ENCODE measurements around the gene CYSTM1.
"Not testable (repeated sequence)": the region's sequence is repeated elsewhere in the genome, so short reads cannot be mapped to it uniquely, and the experiment has no call there.

CYSTM1 gene

DNA sequence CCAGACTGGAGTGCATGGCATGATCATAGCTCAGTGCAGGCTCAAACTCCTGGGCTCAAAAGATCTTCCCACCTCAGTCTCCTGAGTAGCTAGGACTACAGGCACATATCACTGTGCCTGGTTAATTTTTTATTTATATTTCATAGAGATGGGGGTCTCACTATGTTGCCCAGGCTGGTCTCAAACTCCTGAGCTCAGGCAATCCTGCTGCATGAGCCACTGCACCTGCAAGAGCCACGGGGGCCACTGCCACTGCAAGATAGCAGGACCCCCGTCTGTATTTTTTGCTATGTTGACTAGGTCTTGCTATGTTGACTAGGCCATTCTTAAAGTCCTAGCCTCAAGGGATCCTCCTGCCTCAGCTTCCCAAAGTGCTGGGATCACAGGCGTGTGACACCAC lies 6.5 kb downstream of the CYSTM1 start:
- Mint-ChIP-seq H3K36me3 (no peaks in the 10 kb centered on the region), H3K9me3 (no peaks in the 10 kb centered on the region), H3K4me1 (no peaks in the 10 kb centered on the region), H3K27ac (no peak overlapping the region), H3K4me3 (no peak overlapping the region), H3K27me3 (peaks cover 1% of the 10 kb centered on the region)

DNA sequence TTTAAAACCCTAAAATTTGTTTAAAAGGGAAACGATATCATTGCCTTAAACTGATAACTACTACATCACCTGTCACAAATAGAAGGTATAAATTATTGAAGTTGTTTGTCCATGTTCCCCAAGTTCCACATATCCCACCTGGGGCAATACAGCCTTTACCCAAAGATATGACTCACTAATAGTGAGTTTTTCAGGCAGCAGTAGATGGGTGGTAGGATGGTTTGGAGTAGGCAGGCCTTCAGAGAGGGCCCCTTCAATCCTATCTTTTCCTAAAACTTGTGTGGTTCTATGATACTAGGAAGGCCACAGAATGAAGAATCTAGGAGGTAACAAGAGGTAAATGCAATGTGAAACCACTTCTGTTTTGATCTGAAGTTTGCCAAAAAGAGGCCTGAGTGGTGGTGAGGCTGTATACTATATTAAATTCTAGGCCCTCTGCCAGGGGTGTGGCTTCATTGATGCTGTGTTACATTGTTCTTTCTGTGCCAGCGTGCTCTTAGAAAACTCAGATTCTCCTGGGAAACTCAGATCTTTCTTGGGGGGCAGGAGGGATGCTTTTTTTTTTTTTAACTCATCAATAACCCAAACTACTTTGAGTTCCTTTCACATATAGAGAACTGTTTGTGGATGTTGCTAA lies 7.2 kb downstream of the CYSTM1 start:
- Mint-ChIP-seq H3K4me1 (no peaks in the 10 kb centered on the region), H3K27ac (no peak overlapping the region), H3K9me3 (no peaks in the 10 kb centered on the region), H3K36me3 (no peaks in the 10 kb centered on the region), H3K27me3 (peaks cover 2% of the 10 kb centered on the region), H3K4me3 (no peak overlapping the region)

DNA sequence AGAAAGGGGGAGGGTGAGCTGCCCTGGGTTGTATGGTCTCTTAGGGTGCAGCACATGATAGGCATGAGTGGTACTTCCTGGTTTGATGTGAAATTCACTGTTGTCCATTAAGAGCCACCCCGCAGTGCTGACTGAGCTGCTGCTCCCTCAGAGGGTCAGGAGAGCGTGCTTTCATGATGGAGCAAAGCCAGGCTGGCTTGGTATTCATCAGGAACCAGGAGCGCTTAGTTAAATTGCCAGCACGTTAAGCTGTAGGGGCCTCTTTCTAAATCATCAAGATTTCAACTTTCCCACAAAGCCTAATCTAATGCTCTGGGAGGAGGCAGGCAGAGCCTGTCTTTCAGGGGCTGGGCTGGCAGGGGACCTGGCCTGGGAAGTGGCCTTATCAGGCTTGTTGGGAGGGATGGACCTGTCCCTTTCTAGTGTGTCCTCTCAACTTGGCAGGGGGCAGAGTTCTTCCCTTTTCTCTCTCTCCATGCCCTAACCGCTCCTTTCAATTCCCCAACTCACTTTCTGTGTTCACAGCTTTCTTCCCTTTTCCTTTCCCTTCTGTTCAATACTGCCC lies 7.9 kb downstream of the CYSTM1 start:
- no peak overlapping the region for H3K27ac Mint-ChIP-seq
- no peaks in the 10 kb centered on the region for H3K9me3 Mint-ChIP-seq
- peaks cover 2% of the 10 kb centered on the region for H3K27me3 Mint-ChIP-seq

GRCh38 chr5:140185409-140185808 lies 10.4 kb downstream of the CYSTM1 start:
- Mint-ChIP-seq H3K9me3 (no peaks in the 10 kb centered on the region), H3K36me3 (peaks cover 2% of the 10 kb centered on the region), H3K4me3 (no peak overlapping the region), H3K27me3 (peaks cover 2% of the 10 kb centered on the region), H3K27ac (no peak overlapping the region), H3K4me1 (no peaks in the 10 kb centered on the region)

More for the DNA sequence above, 7.9 kb downstream of the CYSTM1 start:
- no peaks in the 10 kb centered on the region for H3K36me3 Mint-ChIP-seq
- no peak overlapping the region for H3K4me3 Mint-ChIP-seq
- no peaks in the 10 kb centered on the region for H3K4me1 Mint-ChIP-seq

- Mint-ChIP-seq H3K4me1 (no peaks in the 10 kb centered on the region), H3K27me3 (peaks cover 2% of the 10 kb centered on the region), H3K4me3 (no peak overlapping the region), H3K36me3 (peaks cover 2% of the 10 kb centered on the region), H3K27ac (no peak overlapping the region), H3K9me3 (no peaks in the 10 kb centered on the region)
These were observed 11.3 kb downstream of the CYSTM1 start for GRCh38 chr5:140186267-140186671.

GRCh38 chr5:140189253-140189652 lies 14.3 kb downstream of the CYSTM1 start:
- no peak overlapping the region for H3K27ac Mint-ChIP-seq
- no peaks in the 10 kb centered on the region for H3K4me1 Mint-ChIP-seq

DNA sequence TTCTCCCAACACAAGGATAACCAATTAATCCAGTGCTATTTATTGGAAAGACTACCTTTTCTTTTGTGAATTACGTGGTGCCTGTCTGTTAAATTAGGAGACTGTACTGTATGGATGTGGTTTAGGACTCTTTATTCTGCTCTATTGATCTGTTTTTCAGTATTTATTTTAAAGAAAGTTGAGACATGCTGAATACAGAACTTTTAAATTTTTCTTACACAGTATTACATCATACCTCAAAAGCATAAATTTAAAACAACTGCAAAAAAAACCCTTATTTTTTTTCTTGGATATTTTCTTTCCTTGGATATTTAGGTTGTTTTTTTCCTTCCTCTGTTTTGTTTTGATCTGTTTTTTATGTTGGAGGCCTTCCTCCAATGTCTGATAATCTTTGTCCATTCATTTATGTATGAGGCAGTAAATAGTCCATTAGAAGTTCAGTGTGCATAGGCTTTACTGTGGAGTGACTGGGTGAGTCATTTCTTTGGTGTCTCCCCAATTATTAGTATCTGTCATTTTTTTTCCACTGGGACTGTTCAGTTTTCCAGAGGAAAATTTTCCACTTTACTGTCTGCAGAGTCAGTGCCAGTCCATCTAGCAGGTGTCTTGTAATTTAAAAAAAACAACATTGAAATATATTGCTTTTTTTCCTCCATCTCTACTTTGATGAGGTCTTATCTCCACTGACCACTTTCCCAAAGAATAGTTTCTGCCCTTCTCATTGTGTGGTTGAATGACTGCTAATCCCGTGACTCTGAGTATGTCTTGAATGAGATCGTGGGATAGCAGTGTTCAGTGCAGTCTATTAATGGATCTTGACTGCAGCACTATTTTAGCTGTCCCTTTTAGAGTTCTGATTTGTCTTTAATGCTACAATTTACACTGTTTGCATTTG lies 15.2 kb downstream of the CYSTM1 start:
- Mint-ChIP-seq H3K27ac (no peak overlapping the region), H3K9me3 (no peaks in the 10 kb centered on the region), H3K27me3 (peaks cover 2% of the 10 kb centered on the region), H3K36me3 (peaks cover 2% of the 10 kb centered on the region), H3K4me3 (no peak overlapping the region), H3K4me1 (no peaks in the 10 kb centered on the region)

More at GRCh38 chr5:140189253-140189652, 14.3 kb downstream of the CYSTM1 start:
- Mint-ChIP-seq H3K36me3 (peaks cover 2% of the 10 kb centered on the region), H3K27me3 (peaks cover 2% of the 10 kb centered on the region), H3K9me3 (no peaks in the 10 kb centered on the region), H3K4me3 (no peak overlapping the region)

DNA sequence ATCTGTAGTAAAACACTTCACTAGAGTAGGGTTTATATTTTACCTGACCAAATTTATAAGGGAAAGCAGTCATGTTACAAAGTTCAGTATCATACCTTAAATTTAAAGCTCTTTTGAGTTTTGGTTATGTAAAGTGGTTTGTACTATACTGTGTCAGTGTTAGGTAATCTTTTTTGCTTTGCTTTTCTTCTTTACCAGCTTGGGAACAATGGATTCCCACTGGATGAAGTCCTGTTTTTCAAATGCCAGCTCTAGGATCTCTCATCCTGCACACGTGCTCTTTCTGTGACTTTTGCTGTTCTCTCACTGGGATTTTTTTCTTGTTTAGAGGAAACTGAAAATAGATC lies 15.9 kb downstream of the CYSTM1 start:
- H3K27ac Mint-ChIP-seq, result no peak overlapping the region
- H3K9me3 Mint-ChIP-seq, result no peaks in the 10 kb centered on the region
- H3K4me1 Mint-ChIP-seq, result no peaks in the 10 kb centered on the region
- peaks cover 2% of the 10 kb centered on the region for H3K27me3 Mint-ChIP-seq
- peaks cover 2% of the 10 kb centered on the region for H3K36me3 Mint-ChIP-seq
- no peak overlapping the region for H3K4me3 Mint-ChIP-seq

DNA sequence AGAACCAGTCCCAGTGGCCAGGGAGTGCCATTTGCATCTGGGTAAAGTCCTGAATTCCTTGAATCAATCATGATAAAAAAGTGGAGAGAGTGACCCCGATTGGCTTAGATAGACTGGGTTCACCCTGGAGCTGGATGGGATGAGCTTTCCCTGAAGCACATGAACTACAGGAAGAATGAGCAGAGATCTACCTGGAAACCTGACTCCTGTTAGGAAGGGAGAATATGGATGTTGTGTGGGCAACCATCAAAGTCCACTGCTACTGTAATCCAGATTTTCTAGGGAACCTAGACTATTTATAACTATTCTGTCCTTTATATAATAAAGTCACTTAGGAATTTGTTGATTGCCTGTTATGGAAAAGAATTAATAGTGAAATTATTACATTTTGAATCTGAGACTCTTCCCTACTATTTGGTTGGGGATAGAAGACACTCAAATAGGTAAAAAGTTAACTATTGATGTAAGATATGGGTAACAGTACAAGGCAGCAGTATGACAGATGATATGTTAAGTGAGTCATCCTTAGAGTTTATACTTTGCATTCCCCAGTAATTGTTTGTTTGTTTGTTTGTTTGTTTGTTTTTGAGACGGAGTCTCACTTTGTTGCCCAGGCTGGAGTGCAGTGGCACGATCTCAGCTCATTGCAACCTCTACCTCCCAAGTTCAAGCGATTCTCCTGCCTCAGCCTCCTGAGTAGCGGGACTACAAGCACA lies 17.9 kb downstream of the CYSTM1 start:
- peaks cover 4% of the 10 kb centered on the region for H3K36me3 Mint-ChIP-seq
- no peak overlapping the region for H3K4me3 Mint-ChIP-seq
- no peaks in the 10 kb centered on the region for H3K4me1 Mint-ChIP-seq
- no peak overlapping the region for H3K27ac Mint-ChIP-seq
- no peaks in the 10 kb centered on the region for H3K9me3 Mint-ChIP-seq
- H3K27me3 Mint-ChIP-seq, result no peaks in the 10 kb centered on the region

- no peaks in the 10 kb centered on the region for H3K9me3 Mint-ChIP-seq
- H3K4me1 Mint-ChIP-seq, result no peaks in the 10 kb centered on the region
- peaks cover 2% of the 10 kb centered on the region for H3K36me3 Mint-ChIP-seq
- H3K27ac Mint-ChIP-seq, result no peak overlapping the region
- no peak overlapping the region for H3K4me3 Mint-ChIP-seq
- no peaks in the 10 kb centered on the region for H3K27me3 Mint-ChIP-seq
These were observed 19.7 kb downstream of the CYSTM1 start for GRCh38 chr5:140194662-140195061.

GRCh38 chr5:140196115-140196814 lies 21.3 kb downstream of the CYSTM1 start:
- H3K4me3 Mint-ChIP-seq, result no peak overlapping the region
- no peak overlapping the region for H3K27ac Mint-ChIP-seq

DNA sequence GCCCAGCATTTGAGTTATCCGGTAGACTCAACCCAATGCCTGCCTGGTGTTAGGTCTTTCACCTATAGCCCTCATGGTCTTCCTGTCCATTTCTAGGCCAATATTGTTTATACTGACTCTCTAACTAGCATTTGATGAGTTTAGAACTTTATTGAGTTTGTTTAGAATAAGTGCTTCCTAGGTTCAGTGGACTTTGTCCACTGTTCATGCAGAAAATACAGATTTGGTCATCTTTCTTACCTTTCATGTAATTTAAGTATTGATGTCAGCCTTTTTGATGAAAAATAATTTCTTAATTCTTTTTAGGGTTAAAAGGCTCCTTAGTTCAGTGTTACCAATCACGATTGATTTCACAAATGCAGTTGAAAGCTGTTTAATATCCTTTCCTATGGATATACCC lies 22.0 kb downstream of the CYSTM1 start:
- peaks cover 6% of the 10 kb centered on the region for H3K36me3 Mint-ChIP-seq
- H3K27ac Mint-ChIP-seq, result no peak overlapping the region
- no peak overlapping the region for H3K4me3 Mint-ChIP-seq
- no peaks in the 10 kb centered on the region for H3K27me3 Mint-ChIP-seq
- H3K4me1 Mint-ChIP-seq, result no peaks in the 10 kb centered on the region
- no peaks in the 10 kb centered on the region for H3K9me3 Mint-ChIP-seq

More at GRCh38 chr5:140196115-140196814, 21.3 kb downstream of the CYSTM1 start:
- H3K4me1 Mint-ChIP-seq, result no peaks in the 10 kb centered on the region
- no peaks in the 10 kb centered on the region for H3K9me3 Mint-ChIP-seq
- no peaks in the 10 kb centered on the region for H3K27me3 Mint-ChIP-seq
- peaks cover 4% of the 10 kb centered on the region for H3K36me3 Mint-ChIP-seq

- H3K36me3 Mint-ChIP-seq, H3K4me3 Mint-ChIP-seq, H3K4me1 Mint-ChIP-seq, H3K27me3 Mint-ChIP-seq, H3K9me3 Mint-ChIP-seq, H3K27ac Mint-ChIP-seq: not testable (repeated sequence)
These were observed 23.9 kb downstream of the CYSTM1 start for GRCh38 chr5:140198915-140199314.

GRCh38 chr5:140202078-140202477 lies 27.1 kb downstream of the CYSTM1 start:
- no peaks in the 10 kb centered on the region for H3K4me1 Mint-ChIP-seq
- no peak overlapping the region for H3K27ac Mint-ChIP-seq
- H3K9me3 Mint-ChIP-seq, result no peaks in the 10 kb centered on the region
- H3K4me3 Mint-ChIP-seq, result no peak overlapping the region
- no peaks in the 10 kb centered on the region for H3K27me3 Mint-ChIP-seq
- H3K36me3 Mint-ChIP-seq, result peaks cover 4% of the 10 kb centered on the region

GRCh38 chr5:140202610-140203009 lies 27.6 kb downstream of the CYSTM1 start:
- no peak overlapping the region for H3K27ac Mint-ChIP-seq
- no peaks in the 10 kb centered on the region for H3K4me1 Mint-ChIP-seq
- H3K27me3 Mint-ChIP-seq, result no peaks in the 10 kb centered on the region
- H3K9me3 Mint-ChIP-seq, result no peaks in the 10 kb centered on the region
- peaks cover 4% of the 10 kb centered on the region for H3K36me3 Mint-ChIP-seq
- H3K4me3 Mint-ChIP-seq, result no peak overlapping the region
